PFSK-1 (cell line): ENCODE measurements around the gene DNAJC18.

Experiments used
- FOXP2 ChIP-seq: optimal IDR thresholded peaks from 2 replicates; pipeline ENCODE3; 2011; ENCODE audit warnings: borderline replicate concordance, control low read depth, inconsistent platforms; ENCODE audit not compliant: insufficient read depth; ENCODE audit errors: extremely low read length, extremely low read depth
- POLR2AphosphoS5 ChIP-seq: IDR thresholded peaks from 2 replicates; pipeline ENCODE4 v1.6.1; 2012; ENCODE audit warnings: low read depth, mild to moderate bottlenecking, control low read depth, low read length, moderate library complexity
- REST ChIP-seq, 2 experiments: IDR thresholded peaks; 2 replicates each; pipeline versions ENCODE4 v1.6.1 to v1.8.0; 2011 to 2012; ENCODE audit warnings: low read depth in 2 of 2, low read length in 2 of 2, control low read depth in 1 of 2, inconsistent platforms in 1 of 2, mild to moderate bottlenecking in 1 of 2, moderate library complexity in 1 of 2; ENCODE audit not compliant: insufficient read depth in 1 of 2
- SIN3A ChIP-seq: IDR thresholded peaks from 2 replicates; pipeline ENCODE4 v1.6.1; 2012; ENCODE audit warnings: mild to moderate bottlenecking, low read length, moderate library complexity, borderline replicate concordance; ENCODE audit not compliant: insufficient read depth
- TAF1 ChIP-seq: IDR thresholded peaks from 2 replicates; pipeline ENCODE4 v1.6.1; 2012; ENCODE audit warnings: low read length, control low read depth, borderline replicate concordance; ENCODE audit not compliant: insufficient read depth

DNAJC18 gene

GRCh38 chr5:139472386-139473030 lies 33.2 kb upstream of the DNAJC18 start:
- TF ChIP-seq REST (IDR thresholded peaks at IDR 0.05; ENCODE audit: insufficient read depth in 1 of 2, low read depth in 2 of 2, low read length in 2 of 2) (no peak), TAF1 (no peak), POLR2AphosphoS5 (no peak), FOXP2 (no peak), SIN3A (no peak)

- TF ChIP-seq FOXP2: no peak
- TF ChIP-seq TAF1: no peak
- TF ChIP-seq REST (IDR thresholded peaks at IDR 0.05; ENCODE audit: insufficient read depth in 1 of 2, low read depth in 2 of 2, low read length in 2 of 2): no peak
Measured at GRCh38 chr5:139470821-139471300, 31.5 kb upstream of the DNAJC18 start, which contains the start of gene SMIM33. SMIM33 (plus strand) TSS chr5:139471004; CDS start chr5:139471122, 118 bp downstream.

- TF ChIP-seq SIN3A (no peak), TAF1 (no peak), REST (IDR thresholded peaks at IDR 0.05; ENCODE audit: insufficient read depth in 1 of 2, low read depth in 2 of 2, low read length in 2 of 2) (no peak), POLR2AphosphoS5 (no peak), FOXP2 (no peak)
Measured at GRCh38 chr5:139468421-139468931, 29.2 kb upstream of the DNAJC18 start.

- TF ChIP-seq POLR2AphosphoS5: no peak
- TF ChIP-seq REST (IDR thresholded peaks at IDR 0.05; ENCODE audit: insufficient read depth in 1 of 2, low read depth in 2 of 2, low read length in 2 of 2): no peak; a peak in 1 of 4 replicates
- no peak for TF ChIP-seq FOXP2
- TF ChIP-seq TAF1: no peak
- TF ChIP-seq SIN3A: no peak
Measured at GRCh38 chr5:139462586-139463276, 23.4 kb upstream of the DNAJC18 start, which contains the start of gene ECSCR. ECSCR (minus strand) TSS chr5:139462743; CDS start chr5:139462670, 73 bp downstream.
